DND-41 (cell line): ENCODE results near the gene ENPP5.

Experiments used
- EZH2 ChIP-seq: IDR thresholded peaks from 3 replicates; pipeline ENCODE4 v1.6.1; 2012; ENCODE audit warnings: borderline replicate concordance, low read depth, mild to moderate bottlenecking, moderate library complexity, low read length, inconsistent platforms; ENCODE audit not compliant: severe bottlenecking
- TF ChIP-seq, protein P1 (sequence below): IDR thresholded peaks from 2 replicates; pipeline ENCODE4 v1.5.1; 2012; ENCODE audit warnings: borderline replicate concordance, low read length, moderate library complexity, mild to moderate bottlenecking; ENCODE audit not compliant: poor library complexity, severe bottlenecking; ENCODE audit errors: extremely low read depth

GRCh38 chr6:46189726-46190125, 18.9 kb upstream of the ENPP5 start:
- TF ChIP-seq, protein P1, sequence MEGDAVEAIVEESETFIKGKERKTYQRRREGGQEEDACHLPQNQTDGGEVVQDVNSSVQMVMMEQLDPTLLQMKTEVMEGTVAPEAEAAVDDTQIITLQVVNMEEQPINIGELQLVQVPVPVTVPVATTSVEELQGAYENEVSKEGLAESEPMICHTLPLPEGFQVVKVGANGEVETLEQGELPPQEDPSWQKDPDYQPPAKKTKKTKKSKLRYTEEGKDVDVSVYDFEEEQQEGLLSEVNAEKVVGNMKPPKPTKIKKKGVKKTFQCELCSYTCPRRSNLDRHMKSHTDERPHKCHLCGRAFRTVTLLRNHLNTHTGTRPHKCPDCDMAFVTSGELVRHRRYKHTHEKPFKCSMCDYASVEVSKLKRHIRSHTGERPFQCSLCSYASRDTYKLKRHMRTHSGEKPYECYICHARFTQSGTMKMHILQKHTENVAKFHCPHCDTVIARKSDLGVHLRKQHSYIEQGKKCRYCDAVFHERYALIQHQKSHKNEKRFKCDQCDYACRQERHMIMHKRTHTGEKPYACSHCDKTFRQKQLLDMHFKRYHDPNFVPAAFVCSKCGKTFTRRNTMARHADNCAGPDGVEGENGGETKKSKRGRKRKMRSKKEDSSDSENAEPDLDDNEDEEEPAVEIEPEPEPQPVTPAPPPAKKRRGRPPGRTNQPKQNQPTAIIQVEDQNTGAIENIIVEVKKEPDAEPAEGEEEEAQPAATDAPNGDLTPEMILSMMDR, result no peak
- TF ChIP-seq EZH2, result no peak
